ENCODE data around the gene METRN.

DNA sequence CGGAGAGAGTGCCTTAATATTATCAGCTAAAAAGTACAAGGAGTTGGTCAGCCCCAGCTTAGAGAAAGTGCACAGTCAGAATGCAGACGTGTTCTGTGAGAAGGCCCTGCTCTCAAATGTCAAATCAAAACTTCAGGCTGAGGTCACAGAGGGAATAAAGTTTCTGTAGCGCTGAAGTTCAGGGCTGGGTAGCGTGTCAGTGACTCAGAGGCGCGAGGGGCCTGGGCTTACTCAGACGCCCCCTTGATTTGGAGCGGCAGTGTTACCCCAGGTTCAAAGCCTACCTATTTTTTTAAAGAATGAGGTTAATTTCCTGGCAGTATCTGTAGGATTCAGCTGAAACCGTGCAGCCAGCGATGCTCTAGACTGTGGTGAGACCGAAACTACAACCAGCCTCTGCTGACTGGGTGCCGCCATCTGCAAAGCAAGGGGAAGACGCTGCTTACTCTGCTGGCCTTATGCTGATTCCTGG, 21.1 kb downstream of the METRN start:
- no peak for TF ChIP-seq ZBTB21 (tag by site-specific recombination; IDR thresholded peaks at IDR 0.05)
- TF ChIP-seq, protein P1, sequence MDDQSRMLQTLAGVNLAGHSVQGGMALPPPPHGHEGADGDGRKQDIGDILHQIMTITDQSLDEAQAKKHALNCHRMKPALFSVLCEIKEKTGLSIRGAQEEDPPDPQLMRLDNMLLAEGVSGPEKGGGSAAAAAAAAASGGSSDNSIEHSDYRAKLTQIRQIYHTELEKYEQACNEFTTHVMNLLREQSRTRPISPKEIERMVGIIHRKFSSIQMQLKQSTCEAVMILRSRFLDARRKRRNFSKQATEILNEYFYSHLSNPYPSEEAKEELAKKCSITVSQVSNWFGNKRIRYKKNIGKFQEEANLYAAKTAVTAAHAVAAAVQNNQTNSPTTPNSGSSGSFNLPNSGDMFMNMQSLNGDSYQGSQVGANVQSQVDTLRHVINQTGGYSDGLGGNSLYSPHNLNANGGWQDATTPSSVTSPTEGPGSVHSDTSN (CRISPR knock-in tag; IDR thresholded peaks at IDR 0.05): no peak
- TF ChIP-seq, protein P2, sequence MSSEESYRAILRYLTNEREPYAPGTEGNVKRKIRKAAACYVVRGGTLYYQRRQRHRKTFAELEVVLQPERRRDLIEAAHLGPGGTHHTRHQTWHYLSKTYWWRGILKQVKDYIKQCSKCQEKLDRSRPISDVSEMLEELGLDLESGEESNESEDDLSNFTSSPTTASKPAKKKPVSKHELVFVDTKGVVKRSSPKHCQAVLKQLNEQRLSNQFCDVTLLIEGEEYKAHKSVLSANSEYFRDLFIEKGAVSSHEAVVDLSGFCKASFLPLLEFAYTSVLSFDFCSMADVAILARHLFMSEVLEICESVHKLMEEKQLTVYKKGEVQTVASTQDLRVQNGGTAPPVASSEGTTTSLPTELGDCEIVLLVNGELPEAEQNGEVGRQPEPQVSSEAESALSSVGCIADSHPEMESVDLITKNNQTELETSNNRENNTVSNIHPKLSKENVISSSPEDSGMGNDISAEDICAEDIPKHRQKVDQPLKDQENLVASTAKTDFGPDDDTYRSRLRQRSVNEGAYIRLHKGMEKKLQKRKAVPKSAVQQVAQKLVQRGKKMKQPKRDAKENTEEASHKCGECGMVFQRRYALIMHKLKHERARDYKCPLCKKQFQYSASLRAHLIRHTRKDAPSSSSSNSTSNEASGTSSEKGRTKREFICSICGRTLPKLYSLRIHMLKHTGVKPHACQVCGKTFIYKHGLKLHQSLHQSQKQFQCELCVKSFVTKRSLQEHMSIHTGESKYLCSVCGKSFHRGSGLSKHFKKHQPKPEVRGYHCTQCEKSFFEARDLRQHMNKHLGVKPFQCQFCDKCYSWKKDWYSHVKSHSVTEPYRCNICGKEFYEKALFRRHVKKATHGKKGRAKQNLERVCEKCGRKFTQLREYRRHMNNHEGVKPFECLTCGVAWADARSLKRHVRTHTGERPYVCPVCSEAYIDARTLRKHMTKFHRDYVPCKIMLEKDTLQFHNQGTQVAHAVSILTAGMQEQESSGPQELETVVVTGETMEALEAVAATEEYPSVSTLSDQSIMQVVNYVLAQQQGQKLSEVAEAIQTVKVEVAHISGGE (tag by site-specific recombination; conservative IDR thresholded peaks at IDR 0.05; ENCODE audit: low read depth): no peak
- TF ChIP-seq, protein P3, sequence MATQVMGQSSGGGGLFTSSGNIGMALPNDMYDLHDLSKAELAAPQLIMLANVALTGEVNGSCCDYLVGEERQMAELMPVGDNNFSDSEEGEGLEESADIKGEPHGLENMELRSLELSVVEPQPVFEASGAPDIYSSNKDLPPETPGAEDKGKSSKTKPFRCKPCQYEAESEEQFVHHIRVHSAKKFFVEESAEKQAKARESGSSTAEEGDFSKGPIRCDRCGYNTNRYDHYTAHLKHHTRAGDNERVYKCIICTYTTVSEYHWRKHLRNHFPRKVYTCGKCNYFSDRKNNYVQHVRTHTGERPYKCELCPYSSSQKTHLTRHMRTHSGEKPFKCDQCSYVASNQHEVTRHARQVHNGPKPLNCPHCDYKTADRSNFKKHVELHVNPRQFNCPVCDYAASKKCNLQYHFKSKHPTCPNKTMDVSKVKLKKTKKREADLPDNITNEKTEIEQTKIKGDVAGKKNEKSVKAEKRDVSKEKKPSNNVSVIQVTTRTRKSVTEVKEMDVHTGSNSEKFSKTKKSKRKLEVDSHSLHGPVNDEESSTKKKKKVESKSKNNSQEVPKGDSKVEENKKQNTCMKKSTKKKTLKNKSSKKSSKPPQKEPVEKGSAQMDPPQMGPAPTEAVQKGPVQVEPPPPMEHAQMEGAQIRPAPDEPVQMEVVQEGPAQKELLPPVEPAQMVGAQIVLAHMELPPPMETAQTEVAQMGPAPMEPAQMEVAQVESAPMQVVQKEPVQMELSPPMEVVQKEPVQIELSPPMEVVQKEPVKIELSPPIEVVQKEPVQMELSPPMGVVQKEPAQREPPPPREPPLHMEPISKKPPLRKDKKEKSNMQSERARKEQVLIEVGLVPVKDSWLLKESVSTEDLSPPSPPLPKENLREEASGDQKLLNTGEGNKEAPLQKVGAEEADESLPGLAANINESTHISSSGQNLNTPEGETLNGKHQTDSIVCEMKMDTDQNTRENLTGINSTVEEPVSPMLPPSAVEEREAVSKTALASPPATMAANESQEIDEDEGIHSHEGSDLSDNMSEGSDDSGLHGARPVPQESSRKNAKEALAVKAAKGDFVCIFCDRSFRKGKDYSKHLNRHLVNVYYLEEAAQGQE (tag by site-specific recombination; IDR thresholded peaks at IDR 0.05): no peak
- TF ChIP-seq ZNF274 (IDR thresholded peaks at IDR 0.05; ENCODE audit: low read length): no peak
- TF ChIP-seq ZNF274 (tag by site-specific recombination; IDR thresholded peaks at IDR 0.05; ENCODE audit: borderline replicate concordance): no peak
- TF ChIP-seq, protein P4, sequence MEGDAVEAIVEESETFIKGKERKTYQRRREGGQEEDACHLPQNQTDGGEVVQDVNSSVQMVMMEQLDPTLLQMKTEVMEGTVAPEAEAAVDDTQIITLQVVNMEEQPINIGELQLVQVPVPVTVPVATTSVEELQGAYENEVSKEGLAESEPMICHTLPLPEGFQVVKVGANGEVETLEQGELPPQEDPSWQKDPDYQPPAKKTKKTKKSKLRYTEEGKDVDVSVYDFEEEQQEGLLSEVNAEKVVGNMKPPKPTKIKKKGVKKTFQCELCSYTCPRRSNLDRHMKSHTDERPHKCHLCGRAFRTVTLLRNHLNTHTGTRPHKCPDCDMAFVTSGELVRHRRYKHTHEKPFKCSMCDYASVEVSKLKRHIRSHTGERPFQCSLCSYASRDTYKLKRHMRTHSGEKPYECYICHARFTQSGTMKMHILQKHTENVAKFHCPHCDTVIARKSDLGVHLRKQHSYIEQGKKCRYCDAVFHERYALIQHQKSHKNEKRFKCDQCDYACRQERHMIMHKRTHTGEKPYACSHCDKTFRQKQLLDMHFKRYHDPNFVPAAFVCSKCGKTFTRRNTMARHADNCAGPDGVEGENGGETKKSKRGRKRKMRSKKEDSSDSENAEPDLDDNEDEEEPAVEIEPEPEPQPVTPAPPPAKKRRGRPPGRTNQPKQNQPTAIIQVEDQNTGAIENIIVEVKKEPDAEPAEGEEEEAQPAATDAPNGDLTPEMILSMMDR (tag by site-specific recombination; IDR thresholded peaks at IDR 0.05): no peak
- no peak for TF ChIP-seq ZFP41 (tag by site-specific recombination; IDR thresholded peaks at IDR 0.05; ENCODE audit: borderline replicate concordance)
- no peak for TF ChIP-seq ZNF529 (tag by site-specific recombination; IDR thresholded peaks at IDR 0.05; ENCODE audit: insufficient replicate concordance)
- no peak for TF ChIP-seq ZNF777 (tag by site-specific recombination; IDR thresholded peaks at IDR 0.05; ENCODE audit: borderline replicate concordance)
- no peak for TF ChIP-seq ZNF785 (tag by site-specific recombination; IDR thresholded peaks at IDR 0.05)

Measured in HEK293 (cell line).